Loucy (cell line): Measurements from ENCODE around the gene WDR75.
A peak's percentile ranks its signal among the peaks of the same experiment; 100 is the strongest.

Experiments
- H2AFZ ChIP-seq: fragments of 200-600 bp; sonication (generic); 2 replicates; pipeline ENCODE4 v1.6.0; 2016; ENCODE audit warnings: antibody characterized with exemption, mild to moderate bottlenecking, low read length, moderate library complexity
- H3F3A ChIP-seq: fragments of 200-600 bp; 2 replicates; pipeline ENCODE4 v1.6.0; 2016; ENCODE audit warnings: antibody characterized with exemption, low read depth, mild to moderate bottlenecking
- H3K27me3 ChIP-seq: fragments of 200-600 bp; sonication (generic); 2 replicates; pipeline ENCODE4 v1.6.1; 2014; ENCODE audit warnings: low read length, mild to moderate bottlenecking; ENCODE audit not compliant: insufficient read depth, poor library complexity, severe bottlenecking
- H3K36me3 ChIP-seq: fragments of 200-600 bp; sonication (generic); 2 replicates; pipeline ENCODE4 v1.6.1; 2016; ENCODE audit warnings: low read length; ENCODE audit not compliant: insufficient read depth
- H3K4me1 ChIP-seq: fragments of 200-600 bp; sonication (generic); 2 replicates; pipeline ENCODE4 v1.5.1; 2014; ENCODE audit warnings: low read length, mild to moderate bottlenecking; ENCODE audit not compliant: insufficient read depth, poor library complexity, severe bottlenecking
- H3K4me2 ChIP-seq: fragments of 200-600 bp; sonication (generic); 2 replicates; pipeline ENCODE4 v1.6.0; 2014; ENCODE audit warnings: antibody characterized with exemption, low read length, low read depth, mild to moderate bottlenecking; ENCODE audit not compliant: poor library complexity, severe bottlenecking
- H3K4me3 ChIP-seq: fragments of 200-600 bp; sonication (generic); 2 replicates; pipeline ENCODE4 v1.5.1; 2014; ENCODE audit warnings: low read length, mild to moderate bottlenecking, mixed read lengths; ENCODE audit not compliant: poor library complexity, severe bottlenecking
- H3K79me2 ChIP-seq: fragments of 200-600 bp; sonication (generic); 2 replicates; pipeline ENCODE4 v1.6.1; 2014; ENCODE audit warnings: low read length; ENCODE audit not compliant: insufficient read depth
- H3K9ac ChIP-seq: fragments of 200-600 bp; sonication (generic); 2 replicates; pipeline ENCODE4 v1.6.0; 2014; ENCODE audit warnings: mild to moderate bottlenecking, low read depth, low read length, moderate library complexity; ENCODE audit not compliant: poor library complexity, severe bottlenecking
- H3K9me2 ChIP-seq: fragments of 200-600 bp; sonication (generic); replicated peaks from 2 replicates; pipeline ENCODE4 v1.6.1; 2016; ENCODE audit warnings: low read depth, low read length, mixed read lengths
- H3K9me3 ChIP-seq: fragments of 200-600 bp; sonication (generic); 2 replicates; pipeline ENCODE4 v1.6.1; 2014; ENCODE audit warnings: mild to moderate bottlenecking, antibody characterized with exemption, low read length, low read depth; ENCODE audit not compliant: insufficient read depth
- H4K20me1 ChIP-seq: fragments of 200-600 bp; sonication (generic); 2 replicates; pipeline ENCODE4 v1.6.0; 2014; ENCODE audit warnings: antibody characterized with exemption, low read length, mild to moderate bottlenecking; ENCODE audit not compliant: insufficient read depth, poor library complexity, severe bottlenecking
- EZH2phosphoT487 ChIP-seq: fragments of 200-600 bp; IDR thresholded peaks from 2 replicates; pipeline ENCODE4 v1.6.1; 2018; ENCODE audit warnings: antibody characterized with exemption, mild to moderate bottlenecking, moderate library complexity, borderline replicate concordance
- TF ChIP-seq, protein P1 (sequence below): fragments of 200-600 bp; sonication (generic); conservative IDR thresholded peaks from 2 replicates; pipeline ENCODE4 v1.5.1; 2014; ENCODE audit warnings: mild to moderate bottlenecking, antibody characterized with exemption, low read length

WDR75 gene

DNA sequence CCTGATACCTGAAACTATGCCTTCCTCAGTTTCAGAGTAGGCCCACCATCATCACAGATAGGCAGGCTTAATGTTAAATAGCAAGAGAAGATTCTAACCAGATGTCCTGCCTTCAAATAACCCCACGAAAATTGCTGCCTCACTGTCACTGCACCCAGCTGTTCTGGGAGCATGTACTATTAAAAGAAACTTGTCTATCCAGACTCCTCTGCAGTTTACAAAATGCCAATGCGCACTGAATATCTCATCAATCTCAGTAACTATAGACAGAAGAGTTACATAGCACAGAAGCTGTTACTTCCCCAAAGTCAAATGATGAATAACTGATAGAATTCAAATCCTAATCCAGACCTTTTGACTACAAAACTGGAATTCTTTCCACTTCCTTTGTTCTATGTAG lies 43.9 kb downstream of the WDR75 start:
- H3K79me2 ChIP-seq, result no peaks in the 10 kb centered on the region
- H3K27me3 ChIP-seq, result no peaks in the 10 kb centered on the region
- H4K20me1 ChIP-seq, result no peaks in the 10 kb centered on the region
- no peaks in the 10 kb centered on the region for H3K9me2 ChIP-seq
- H3K4me2 ChIP-seq, result no peak overlapping the region
- TF ChIP-seq EZH2phosphoT487, result no peak
- TF ChIP-seq, protein P1, sequence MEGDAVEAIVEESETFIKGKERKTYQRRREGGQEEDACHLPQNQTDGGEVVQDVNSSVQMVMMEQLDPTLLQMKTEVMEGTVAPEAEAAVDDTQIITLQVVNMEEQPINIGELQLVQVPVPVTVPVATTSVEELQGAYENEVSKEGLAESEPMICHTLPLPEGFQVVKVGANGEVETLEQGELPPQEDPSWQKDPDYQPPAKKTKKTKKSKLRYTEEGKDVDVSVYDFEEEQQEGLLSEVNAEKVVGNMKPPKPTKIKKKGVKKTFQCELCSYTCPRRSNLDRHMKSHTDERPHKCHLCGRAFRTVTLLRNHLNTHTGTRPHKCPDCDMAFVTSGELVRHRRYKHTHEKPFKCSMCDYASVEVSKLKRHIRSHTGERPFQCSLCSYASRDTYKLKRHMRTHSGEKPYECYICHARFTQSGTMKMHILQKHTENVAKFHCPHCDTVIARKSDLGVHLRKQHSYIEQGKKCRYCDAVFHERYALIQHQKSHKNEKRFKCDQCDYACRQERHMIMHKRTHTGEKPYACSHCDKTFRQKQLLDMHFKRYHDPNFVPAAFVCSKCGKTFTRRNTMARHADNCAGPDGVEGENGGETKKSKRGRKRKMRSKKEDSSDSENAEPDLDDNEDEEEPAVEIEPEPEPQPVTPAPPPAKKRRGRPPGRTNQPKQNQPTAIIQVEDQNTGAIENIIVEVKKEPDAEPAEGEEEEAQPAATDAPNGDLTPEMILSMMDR, result no peak
- H3K36me3 ChIP-seq, result no peaks in the 10 kb centered on the region
- H3K9ac ChIP-seq, result no peak overlapping the region
- no peaks in the 10 kb centered on the region for H3K9me3 ChIP-seq
- H2AFZ ChIP-seq, result 0 out of 2 replicates have a peak overlapping the region, but pooled peaks have one; percentile 44
- H3F3A ChIP-seq, result no peaks in the 10 kb centered on the region
- H3K4me1 ChIP-seq, result no peaks in the 10 kb centered on the region
- H3K4me3 ChIP-seq, result no peak overlapping the region

DNA sequence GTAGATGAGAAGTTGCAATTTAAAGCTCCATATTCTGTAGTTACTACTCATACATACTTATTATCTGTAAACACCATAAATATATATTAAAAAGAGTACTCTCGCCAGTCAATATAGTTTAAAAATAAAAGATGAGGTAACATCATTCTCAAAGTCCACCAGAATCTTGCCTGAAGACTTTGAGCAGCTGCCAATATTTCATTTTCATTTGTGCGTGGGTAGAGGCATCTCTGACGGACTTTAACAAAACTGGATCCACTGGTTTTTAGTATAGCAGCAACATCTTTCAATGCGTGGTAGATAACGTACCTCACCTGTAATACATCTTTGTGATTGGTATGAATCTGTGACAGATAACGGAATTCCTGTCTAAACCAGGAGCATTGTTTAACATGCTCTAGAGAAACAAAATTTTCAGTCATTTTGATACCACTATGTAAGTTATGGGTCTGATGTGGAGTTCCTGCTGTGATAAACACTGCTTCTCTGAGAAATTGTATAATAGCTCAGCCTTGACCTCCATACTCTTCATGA lies 45.0 kb downstream of the WDR75 start:
- no peak overlapping the region for H3K4me3 ChIP-seq
- no peaks in the 10 kb centered on the region for H3K36me3 ChIP-seq
- no peaks in the 10 kb centered on the region for H3K9me3 ChIP-seq
- no peaks in the 10 kb centered on the region for H4K20me1 ChIP-seq
- H3K9ac ChIP-seq, result no peak overlapping the region
- H3K4me2 ChIP-seq, result no peak overlapping the region
- H3K4me1 ChIP-seq, result no peaks in the 10 kb centered on the region
- no peak overlapping the region for H2AFZ ChIP-seq
- H3K9me2 ChIP-seq, result no peaks in the 10 kb centered on the region
- no peaks in the 10 kb centered on the region for H3F3A ChIP-seq
- no peaks in the 10 kb centered on the region for H3K79me2 ChIP-seq
- H3K27me3 ChIP-seq, result no peaks in the 10 kb centered on the region
- TF ChIP-seq, protein P1, result no peak
- no peak for TF ChIP-seq EZH2phosphoT487

DNA sequence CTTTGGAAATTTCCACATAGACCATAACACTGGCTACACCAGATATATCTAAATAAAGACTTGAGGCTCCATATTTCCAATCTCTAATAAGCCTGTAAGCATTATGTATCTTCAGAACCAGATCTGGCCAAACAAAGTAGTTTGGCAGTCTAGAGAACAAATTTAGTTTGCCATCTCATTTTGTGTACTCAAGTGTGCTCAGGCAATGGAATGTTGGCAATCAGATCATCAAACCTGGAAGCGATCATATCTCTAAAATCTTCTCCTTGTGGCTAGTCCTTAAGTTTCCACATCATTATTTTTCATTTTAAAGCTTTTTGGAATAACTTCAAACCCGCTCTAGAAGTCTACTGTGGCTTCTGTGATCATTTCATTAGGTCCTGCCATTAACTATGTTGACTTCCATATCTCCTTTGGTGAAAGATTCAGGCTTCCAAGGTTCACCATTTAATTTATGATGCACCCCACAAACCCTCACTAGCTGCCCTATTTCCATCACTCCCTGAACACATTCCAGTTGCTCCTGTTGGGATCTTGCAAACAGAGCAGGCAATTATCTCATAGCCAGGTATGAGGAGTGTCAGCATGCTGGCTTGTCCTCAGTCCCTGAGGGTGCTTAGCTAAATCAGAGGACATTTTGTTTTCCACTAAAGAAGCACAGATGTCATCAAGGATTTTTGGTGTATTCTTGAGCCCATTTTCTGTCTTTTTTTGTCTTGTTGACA lies 46.2 kb downstream of the WDR75 start:
- no peaks in the 10 kb centered on the region for H3F3A ChIP-seq
- no peaks in the 10 kb centered on the region for H3K4me1 ChIP-seq
- H3K9me2 ChIP-seq, result no peaks in the 10 kb centered on the region
- no peaks in the 10 kb centered on the region for H3K9me3 ChIP-seq
- H3K4me3 ChIP-seq, result no peak overlapping the region
- no peak overlapping the region for H2AFZ ChIP-seq
- H3K79me2 ChIP-seq, result no peaks in the 10 kb centered on the region
- TF ChIP-seq, protein P1, result no peak
- TF ChIP-seq EZH2phosphoT487, result no peak
- H3K36me3 ChIP-seq, result no peaks in the 10 kb centered on the region
- H3K27me3 ChIP-seq, result no peaks in the 10 kb centered on the region
- H4K20me1 ChIP-seq, result no peaks in the 10 kb centered on the region
- H3K4me2 ChIP-seq, result no peak overlapping the region
- no peak overlapping the region for H3K9ac ChIP-seq
